HG03103 (cell line): ENCODE data around the gene YBX2.
"Not testable (repeated sequence)": the region's sequence is repeated elsewhere in the genome, so short reads cannot be mapped to it uniquely, and the experiment has no call there.

ENCODE experiments used
- ATAC-seq: cut with Tn5 transposase; IDR thresholded peaks from one replicate; pipeline ENCODE4 v1.9.1; 2021; ENCODE audit warnings: low read depth; ENCODE audit not compliant: unreplicated experiment

The YBX2 gene

GRCh38 chr17:7294614-7295153 is at the start of gene YBX2:
Gene YBX2 (minus strand): TSS chr17:7294639. CDS start chr17:7294500, 139 bp downstream.
- no peak for ATAC-seq

- ATAC-seq: no peak
Observed at GRCh38 chr17:7343250-7343649, 48.8 kb upstream of the YBX2 start.

- ATAC-seq: no peak
Observed at GRCh38 chr17:7341842-7342241, 47.4 kb upstream of the YBX2 start.

GRCh38 chr17:7340179-7340578 is 45.7 kb upstream of the YBX2 start:
- no peak for ATAC-seq

- not testable (repeated sequence) for ATAC-seq
Observed at GRCh38 chr17:7337600-7337999, 43.2 kb upstream of the YBX2 start.

GRCh38 chr17:7336240-7337175 is 42.1 kb upstream of the YBX2 start, which contains the start of gene ACAP1:
Gene ACAP1 (plus strand): TSS chr17:7336529. CDS start chr17:7336735, 206 bp downstream.
- no peak for ATAC-seq

GRCh38 chr17:7335765-7336164 is 41.3 kb upstream of the YBX2 start:
- not testable (repeated sequence) for ATAC-seq

GRCh38 chr17:7334938-7335538 is 40.6 kb upstream of the YBX2 start:
- ATAC-seq: no peak

- not testable (repeated sequence) for ATAC-seq
Observed at GRCh38 chr17:7332600-7333069, 38.2 kb upstream of the YBX2 start.

GRCh38 chr17:7332111-7332510 is 37.7 kb upstream of the YBX2 start:
- ATAC-seq: no peak

- no peak for ATAC-seq
Observed at GRCh38 chr17:7330638-7331015, 36.2 kb upstream of the YBX2 start.

- ATAC-seq: peak; percentile 26
Observed at GRCh38 chr17:7329997-7330637, 35.7 kb upstream of the YBX2 start.

- peak; percentile 47 for ATAC-seq
Observed at GRCh38 chr17:7329374-7329996, 35.0 kb upstream of the YBX2 start.

- ATAC-seq: peak; percentile 10
Observed at GRCh38 chr17:7328840-7329373, 34.5 kb upstream of the YBX2 start, which contains the start of gene NEURL4. Gene NEURL4 (minus strand): TSS chr17:7329335. CDS start chr17:7329312, 23 bp downstream.

GRCh38 chr17:7328009-7328408 is 33.6 kb upstream of the YBX2 start:
- ATAC-seq: no peak

GRCh38 chr17:7327501-7327900 is 33.1 kb upstream of the YBX2 start:
- no peak for ATAC-seq

- no peak for ATAC-seq
Observed at GRCh38 chr17:7327056-7327455, 32.6 kb upstream of the YBX2 start.

- no peak for ATAC-seq
Observed at GRCh38 chr17:7326186-7326585, 31.7 kb upstream of the YBX2 start.

GRCh38 chr17:7325031-7325528 is 30.6 kb upstream of the YBX2 start:
- no peak for ATAC-seq

- ATAC-seq: no peak
Observed at GRCh38 chr17:7324438-7324779, 30.0 kb upstream of the YBX2 start.
